SK-N-SH (cell line): ENCODE data around the gene GRIK3. TPM values are rescaled to one million over a fixed set of nuclear protein-coding genes. Genes with fewer than 3 reads are reported as not detected.

ENCODE experiments used
- CTCF ChIA-PET: fragments of 300-600, 350-600 bp; formaldehyde crosslinking; extraction: SDS; loops from one replicate; lab custom pipeline; 2021; lab: Yijun Ruan, JAX
- POLR2A ChIA-PET: fragments of 350-600 bp; sonication (Branson Sonifier 250); formaldehyde crosslinking; extraction: SDS; loops from one replicate; lab custom pipeline; 2020; ENCODE audit warnings: antibody characterized with exemption, inconsistent platforms; lab: Yijun Ruan, JAX
- DNase-seq: peaks from one replicate; pipeline ENCODE4 v3.0.0; 2012
- H2AFZ ChIP-seq: fragments of 200-600 bp; sonication (generic); 2 replicates; pipeline ENCODE4 v1.8.1; 2016; ENCODE audit warnings: antibody characterized with exemption, mild to moderate bottlenecking, low read depth
- H3F3A ChIP-seq: fragments of 200-600 bp; sonication (generic); replicated peaks from 2 replicates; pipeline ENCODE3; 2016; ENCODE audit warnings: antibody characterized with exemption, mild to moderate bottlenecking; ENCODE audit not compliant: insufficient read depth
- H3K27ac ChIP-seq, 2 experiments: fragments of 200-500 bp in 1 of 2; fragments of 200-600 bp in 1 of 2; sonication (Bioruptor generic) in 1 of 2; sonication (generic), shearing (Covaris generic) in 1 of 2; 2 replicates each; pipeline versions ENCODE4 v1.5.1 to v1.6.1; 2014 to 2016; ENCODE audit warnings: low read depth in 2 of 2, inconsistent platforms in 1 of 2, low read length in 1 of 2, mild to moderate bottlenecking in 1 of 2, mixed read lengths in 1 of 2
- H3K27me3 ChIP-seq: fragments of 200-600 bp; sonication (generic), shearing (Covaris generic); 2 replicates; pipeline ENCODE4 v1.6.1; 2016; ENCODE audit warnings: mixed run types; ENCODE audit not compliant: insufficient read depth
- H3K36me3 ChIP-seq, 2 experiments: fragments of 200-500 bp in 1 of 2; fragments of 200-600 bp in 1 of 2; sonication (Bioruptor generic) in 1 of 2; sonication (generic) in 1 of 2; replicated peaks in 1 of 2; 2 replicates each; pipeline versions ENCODE3 to v1.5.1; 2014 to 2016; ENCODE audit warnings: low read length in 1 of 2, mild to moderate bottlenecking in 1 of 2; ENCODE audit not compliant: insufficient read depth in 2 of 2, control insufficient read depth in 1 of 2
- H3K4me1 ChIP-seq, 2 experiments: fragments of 200-500 bp in 1 of 2; fragments of 200-600 bp in 1 of 2; sonication (Bioruptor generic) in 1 of 2; sonication (generic), shearing (Covaris generic) in 1 of 2; 2 replicates each; pipeline versions ENCODE4 v1.5.1 to v1.6.1; 2014 to 2016; ENCODE audit warnings: low read depth in 1 of 2, low read length in 1 of 2, mixed run types in 1 of 2; ENCODE audit not compliant: insufficient read depth in 2 of 2, control insufficient read depth in 1 of 2
- H3K4me2 ChIP-seq: fragments of 200-600 bp; sonication (generic), shearing (Covaris generic); 2 replicates; pipeline ENCODE4 v1.6.1; 2017; ENCODE audit warnings: mixed run types
- H3K4me3 ChIP-seq, 2 experiments: fragments of 200-500 bp in 1 of 2; fragments of 200-600 bp in 1 of 2; sonication (Bioruptor generic) in 1 of 2; sonication (generic), shearing (Covaris generic) in 1 of 2; 2 replicates each; pipeline versions ENCODE4 v1.5.1 to v1.8.1; 2014 to 2016; ENCODE audit warnings: low read depth in 2 of 2, inconsistent platforms in 1 of 2, low read length in 1 of 2, mild to moderate bottlenecking in 1 of 2, mixed read lengths in 1 of 2, moderate library complexity in 1 of 2
- H3K79me2 ChIP-seq: fragments of 200-600 bp; sonication (generic); 2 replicates; pipeline ENCODE4 v1.8.1; 2017; ENCODE audit warnings: mild to moderate bottlenecking; ENCODE audit not compliant: insufficient read depth
- H3K9ac ChIP-seq: fragments of 200-600 bp; sonication (generic); 2 replicates; pipeline ENCODE4 v1.6.1; 2017; ENCODE audit warnings: mixed run types
- H3K9me2 ChIP-seq: fragments of 200-600 bp; sonication (generic); 2 replicates; pipeline ENCODE4 v1.6.1; 2017; ENCODE audit warnings: mixed run types
- H3K9me3 ChIP-seq: fragments of 200-600 bp; sonication (generic); 2 replicates; pipeline ENCODE4 v1.6.1; 2017; ENCODE audit warnings: mixed run types, mild to moderate bottlenecking, moderate library complexity
- H4K20me1 ChIP-seq: fragments of 200-600 bp; sonication (generic); 2 replicates; pipeline ENCODE4 v1.6.1; 2017; ENCODE audit warnings: mild to moderate bottlenecking, mixed run types; ENCODE audit not compliant: insufficient read depth
- ELF1 ChIP-seq: IDR thresholded peaks from 2 replicates; pipeline ENCODE4 v1.4.0; 2012
- EZH2phosphoT487 ChIP-seq: fragments of 200-600 bp; sonication (generic); IDR thresholded peaks from 2 replicates; pipeline ENCODE4 v1.6.1; 2017; ENCODE audit warnings: low read depth, mixed run types, mild to moderate bottlenecking, antibody characterized with exemption, moderate library complexity, borderline replicate concordance
- MAX ChIP-seq: IDR thresholded peaks from 2 replicates; pipeline ENCODE4 v1.4.0; 2012; ENCODE audit warnings: low read depth
- NFIC ChIP-seq: IDR thresholded peaks from 2 replicates; pipeline ENCODE4 v1.4.0; 2012; ENCODE audit warnings: borderline replicate concordance
- NRF1 ChIP-seq: IDR thresholded peaks from 2 replicates; pipeline ENCODE4 v1.6.1; 2012; ENCODE audit warnings: low read depth, mild to moderate bottlenecking, low read length
- POLR2AphosphoS5 ChIP-seq: IDR thresholded peaks from 2 replicates; pipeline ENCODE4 v1.6.1; 2012; ENCODE audit warnings: low read depth, low read length
- RAD21 ChIP-seq: IDR thresholded peaks from 2 replicates; pipeline ENCODE4 v1.6.1; 2012; ENCODE audit warnings: mild to moderate bottlenecking, low read length
- RCOR1 ChIP-seq: fragments of 150-350 bp; IDR thresholded peaks from 2 replicates; pipeline ENCODE4 v1.6.1; 2017; ENCODE audit warnings: antibody characterized with exemption, low read length
- WGBS: methylation state at CpG from one replicate; pipeline ENCODE4 v1.1.6; 2017; ENCODE audit warnings: low lambda C conversion rate; 5-methylcytosine and 5-hydroxymethylcytosine counted together
- polyA plus RNA-seq, 3 experiments: library from polyadenylated mRNA; depleted of rRNA; stranded (reverse); fragments of >200 nt; gene quantifications; 2 replicates each; pipeline ENCODE4 v1.2.3, GENCODE V29; 2012
- TF ChIP-seq, protein P1 (sequence below): fragments of 200-600 bp; sonication (generic); IDR thresholded peaks from 2 replicates; pipeline ENCODE4 v1.6.1; 2017; ENCODE audit warnings: antibody characterized with exemption, mild to moderate bottlenecking, moderate library complexity

The GRIK3 gene
- polyA plus RNA-seq, 1 of the 3 experiments (the other 2 are of a cell fraction), result not detected

DNA sequence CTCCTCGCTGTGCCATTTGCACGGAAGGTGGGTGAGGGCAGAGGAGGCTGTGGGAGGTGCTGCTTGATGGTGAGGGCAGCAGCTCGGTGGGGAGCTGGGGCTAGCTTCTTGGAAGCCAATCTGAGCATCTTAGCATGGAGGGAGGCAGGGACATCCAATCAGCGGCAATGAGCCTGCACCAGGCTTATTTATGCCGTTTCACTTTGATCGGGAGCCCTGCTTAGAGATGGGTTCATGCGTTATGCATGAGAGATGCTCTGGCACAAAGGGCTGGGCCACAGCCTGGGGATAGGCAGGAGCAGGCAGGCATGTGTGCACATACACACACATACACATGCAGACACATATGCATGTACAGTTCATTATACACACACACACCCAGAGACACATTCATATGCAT, 220.2 kb downstream of the GRIK3 start:
- TF ChIP-seq NFIC (no peak), RCOR1 (no peak), NRF1 (no peak), RAD21 (no peak), POLR2AphosphoS5 (no peak), MAX (no peak)
- TF ChIP-seq, protein P1, sequence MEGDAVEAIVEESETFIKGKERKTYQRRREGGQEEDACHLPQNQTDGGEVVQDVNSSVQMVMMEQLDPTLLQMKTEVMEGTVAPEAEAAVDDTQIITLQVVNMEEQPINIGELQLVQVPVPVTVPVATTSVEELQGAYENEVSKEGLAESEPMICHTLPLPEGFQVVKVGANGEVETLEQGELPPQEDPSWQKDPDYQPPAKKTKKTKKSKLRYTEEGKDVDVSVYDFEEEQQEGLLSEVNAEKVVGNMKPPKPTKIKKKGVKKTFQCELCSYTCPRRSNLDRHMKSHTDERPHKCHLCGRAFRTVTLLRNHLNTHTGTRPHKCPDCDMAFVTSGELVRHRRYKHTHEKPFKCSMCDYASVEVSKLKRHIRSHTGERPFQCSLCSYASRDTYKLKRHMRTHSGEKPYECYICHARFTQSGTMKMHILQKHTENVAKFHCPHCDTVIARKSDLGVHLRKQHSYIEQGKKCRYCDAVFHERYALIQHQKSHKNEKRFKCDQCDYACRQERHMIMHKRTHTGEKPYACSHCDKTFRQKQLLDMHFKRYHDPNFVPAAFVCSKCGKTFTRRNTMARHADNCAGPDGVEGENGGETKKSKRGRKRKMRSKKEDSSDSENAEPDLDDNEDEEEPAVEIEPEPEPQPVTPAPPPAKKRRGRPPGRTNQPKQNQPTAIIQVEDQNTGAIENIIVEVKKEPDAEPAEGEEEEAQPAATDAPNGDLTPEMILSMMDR, result no peak
- TF ChIP-seq, all 33 proteins: peak for 0
- Histone ChIP-seq H3F3A (no peaks in the 10 kb centered on the region), H3K79me2 (no peaks in the 10 kb centered on the region), H4K20me1 (no peaks in the 10 kb centered on the region), H3K36me3 (no peaks in the 10 kb centered on the region), H3K9ac (no peak overlapping the region), H3K27me3 (no peaks in the 10 kb centered on the region), H3K9me2 (no peaks in the 10 kb centered on the region), H3K9me3 (no peaks in the 10 kb centered on the region), H3K4me3 (no peak overlapping the region), H3K27ac (no peak overlapping the region), H2AFZ (no peak overlapping the region), H3K4me1 (peaks cover 0 to 7% of the 10 kb centered on the region in 2 experiments; a peak in 1 of 4 replicates), H3K4me2 (no peak overlapping the region)
- 45% methylated on average over 2 of the region's 7 CpGs for WGBS
- DNase-seq, result no peak
- ChIA-PET CTCF (no interaction called here), POLR2A (no interaction called here)

DNA sequence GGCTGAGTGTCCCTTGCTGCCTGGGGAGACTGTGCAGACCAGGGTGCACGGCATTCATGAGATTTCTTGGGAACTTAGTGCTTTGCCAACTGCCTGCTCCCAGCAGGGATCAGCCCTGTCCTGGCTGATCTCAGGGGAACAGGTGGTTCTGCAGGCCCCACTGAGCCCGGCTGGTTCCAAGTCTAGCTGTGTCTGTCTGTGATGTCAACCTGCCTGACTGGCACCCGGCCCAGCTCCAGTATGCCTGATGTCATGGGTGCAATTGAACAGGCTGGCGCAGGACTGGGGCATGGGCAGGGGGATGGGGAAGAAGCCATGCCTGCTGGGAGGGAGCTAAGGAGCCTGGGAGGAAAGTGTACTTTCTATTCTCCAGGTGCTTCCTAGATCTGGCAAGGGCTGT, 227.1 kb downstream of the GRIK3 start:
- CTCF ChIA-PET, result interaction anchor here (0.6 to 2.5 kb wide), 5 partner anchors 10 to 627 kb away, joined by 3 to 8 read pairs (median 3); no protein-coding TSS in a partner anchor
- TF ChIP-seq POLR2AphosphoS5, result no peak
- TF ChIP-seq, protein P1, result no peak
- TF ChIP-seq EZH2phosphoT487, result no peak
- no peak for TF ChIP-seq ELF1
- Histone ChIP-seq H3K79me2 (no peaks in the 10 kb centered on the region), H3K36me3 (no peaks in the 10 kb centered on the region), H3K4me3 (no peak overlapping the region), H3K9me3 (no peaks in the 10 kb centered on the region), H2AFZ (no peak overlapping the region), H3K27me3 (no peaks in the 10 kb centered on the region), H4K20me1 (no peaks in the 10 kb centered on the region), H3F3A (no peaks in the 10 kb centered on the region), H3K4me1 (peaks cover 0 to 6% of the 10 kb centered on the region in 2 experiments; a peak in 1 of 4 replicates), H3K4me2 (no peak overlapping the region), H3K27ac (no peak overlapping the region), H3K9me2 (no peaks in the 10 kb centered on the region), H3K9ac (no peak overlapping the region)
- WGBS, result 25% methylated on average over 3 of the region's 4 CpGs
- POLR2A ChIA-PET, result no interaction called here
- DNase-seq, result no peak
